ENCODE results near the gene ACOX1. TPM values are rescaled to one million over a fixed set of nuclear protein-coding genes. Genes with fewer than 3 reads are reported as not detected.
A peak's percentile ranks its signal among the peaks of the same experiment; 100 is the strongest.

ACOX1 gene
- total RNA-seq, 4 donors from 2014 or later: 45.3 to 57.4 (median 48.9) TPM

DNA sequence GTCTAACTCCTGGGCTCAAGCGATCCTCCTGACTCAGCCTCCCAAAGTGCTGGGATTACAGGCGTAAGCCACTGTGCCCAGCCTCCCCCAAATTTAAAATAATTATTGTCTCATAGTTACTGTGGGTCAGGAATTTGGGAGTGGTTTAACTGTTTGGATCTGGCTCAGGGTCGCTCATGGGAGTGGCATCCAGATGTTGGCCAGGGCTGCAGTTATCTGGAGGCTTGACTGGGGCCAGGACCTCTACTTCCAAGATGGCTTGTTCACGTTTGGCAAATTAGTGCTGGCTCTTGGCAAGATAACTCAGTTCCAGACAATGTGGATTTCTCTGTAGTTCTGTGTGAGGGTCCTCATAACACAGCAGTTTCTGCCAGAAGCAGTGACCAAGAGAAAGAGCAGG lies 8.1 kb upstream of the ACOX1 start:
- Histone ChIP-seq H3K4me3 (no peak overlapping the region), H3K27me3 (no peaks in the 10 kb centered on the region), H3K27ac (replicated peaks in 1 of 4) (no peak overlapping the region), H3K4me1 (peaks cover 0 to 9% (median 4%) of the 10 kb centered on the region in 4 donors), H3K9me3 (no peaks in the 10 kb centered on the region), H3K36me3 (peaks cover 7 to 9% (median 8%) of the 10 kb centered on the region in 4 donors)
- TF ChIP-seq, protein P1, sequence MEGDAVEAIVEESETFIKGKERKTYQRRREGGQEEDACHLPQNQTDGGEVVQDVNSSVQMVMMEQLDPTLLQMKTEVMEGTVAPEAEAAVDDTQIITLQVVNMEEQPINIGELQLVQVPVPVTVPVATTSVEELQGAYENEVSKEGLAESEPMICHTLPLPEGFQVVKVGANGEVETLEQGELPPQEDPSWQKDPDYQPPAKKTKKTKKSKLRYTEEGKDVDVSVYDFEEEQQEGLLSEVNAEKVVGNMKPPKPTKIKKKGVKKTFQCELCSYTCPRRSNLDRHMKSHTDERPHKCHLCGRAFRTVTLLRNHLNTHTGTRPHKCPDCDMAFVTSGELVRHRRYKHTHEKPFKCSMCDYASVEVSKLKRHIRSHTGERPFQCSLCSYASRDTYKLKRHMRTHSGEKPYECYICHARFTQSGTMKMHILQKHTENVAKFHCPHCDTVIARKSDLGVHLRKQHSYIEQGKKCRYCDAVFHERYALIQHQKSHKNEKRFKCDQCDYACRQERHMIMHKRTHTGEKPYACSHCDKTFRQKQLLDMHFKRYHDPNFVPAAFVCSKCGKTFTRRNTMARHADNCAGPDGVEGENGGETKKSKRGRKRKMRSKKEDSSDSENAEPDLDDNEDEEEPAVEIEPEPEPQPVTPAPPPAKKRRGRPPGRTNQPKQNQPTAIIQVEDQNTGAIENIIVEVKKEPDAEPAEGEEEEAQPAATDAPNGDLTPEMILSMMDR (IDR thresholded peaks at IDR 0.05): no peak
- no peak for TF ChIP-seq POLR2AphosphoS5 (IDR thresholded peaks at IDR 0.05)
- WGBS: 80% methylated on average over 4 of the region's 4 CpGs
- intact Hi-C loops (cut with DNase I): no loop called here
- DNase-seq (ENCODE audit: extremely low spot score): no peak

- 89% methylated on average over 4 of the region's 4 CpGs for WGBS
- intact Hi-C loops (cut with DNase I): no loop called here
- no peaks in the 10 kb centered on the region for H3K36me3 ChIP-seq
- no peak for DNase-seq (ENCODE audit: extremely low spot score)
- peaks cover 0 to 9% (median 4%) of the 10 kb centered on the region in 4 donors for H3K4me1 ChIP-seq
- TF ChIP-seq POLR2A (IDR thresholded peaks at IDR 0.05; ENCODE audit: low read depth) (no peak), POLR2AphosphoS5 (IDR thresholded peaks at IDR 0.05) (no peak), EP300 (IDR thresholded peaks at IDR 0.05) (no peak)
- TF ChIP-seq, protein P1 (IDR thresholded peaks at IDR 0.05): no peak
- H3K27ac ChIP-seq (replicated peaks in 1 of 4): no peak overlapping the region
- H3K4me3 ChIP-seq: no peak overlapping the region
- H3K27me3 ChIP-seq: no peaks in the 10 kb centered on the region
- no peaks in the 10 kb centered on the region for H3K9me3 ChIP-seq
Measured at GRCh38 chr17:75985986-75986385, 7.0 kb upstream of the ACOX1 start.

DNA sequence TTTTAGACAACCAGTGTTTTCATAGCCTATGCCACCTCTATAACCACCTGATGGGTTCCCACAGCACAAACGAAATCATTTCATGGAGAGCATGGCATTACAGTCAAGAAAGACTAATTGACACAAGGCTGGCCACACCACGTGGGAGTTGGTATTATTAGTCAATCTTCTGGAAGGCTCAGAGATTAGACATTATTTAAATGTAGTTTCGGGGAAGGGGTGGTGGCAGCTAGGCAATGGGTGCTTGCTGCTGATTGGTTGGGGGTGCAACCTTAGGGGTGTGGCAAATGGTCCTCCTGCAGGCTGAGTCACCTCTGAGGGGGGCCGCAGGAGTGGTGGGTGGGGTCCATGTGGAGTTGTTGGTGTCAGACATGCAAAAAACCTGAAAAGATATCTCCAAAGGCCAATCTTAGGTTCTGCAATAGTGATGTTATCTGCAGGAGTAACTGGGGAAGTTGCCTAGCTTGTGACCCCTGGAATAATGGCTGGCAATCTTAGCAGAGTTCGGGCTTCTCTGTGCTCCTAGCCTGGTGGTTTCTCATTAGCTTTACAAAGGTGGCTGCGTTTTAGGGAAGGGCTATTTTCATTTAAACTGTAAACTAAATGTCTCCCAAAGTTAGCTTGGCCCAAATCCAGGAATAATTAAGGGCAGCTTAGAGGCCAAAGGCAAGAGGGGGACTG lies 4.7 kb upstream of the ACOX1 start:
- DNase-seq (ENCODE audit: extremely low spot score): no peak
- H3K27ac ChIP-seq (replicated peaks in 1 of 4): peak overlapping the region in 1 of 4 donors; percentile 42
- intact Hi-C loops (cut with DNase I): loop anchor here (5.0 kb wide), 1 partner anchor 41 kb away; the partner anchor contains the start of gene FBF1

GRCh38 chr17:75981019-75981615 lies 2.2 kb upstream of the ACOX1 start:
- 88% methylated on average over 7 of the region's 7 CpGs for WGBS
- DNase-seq (ENCODE audit: extremely low spot score): no peak
- no peak overlapping the region for H3K27ac ChIP-seq (replicated peaks in 1 of 4)

More for the DNA sequence above, 4.7 kb upstream of the ACOX1 start:
- Histone ChIP-seq H3K4me1 (peaks cover 8 to 21% (median 13%) of the 10 kb centered on the region in 4 donors), H3K36me3 (no peaks in the 10 kb centered on the region), H3K4me3 (no peak overlapping the region), H3K9me3 (no peaks in the 10 kb centered on the region), H3K27me3 (no peaks in the 10 kb centered on the region)
- WGBS: 66% methylated on average over 6 of the region's 6 CpGs
- TF ChIP-seq, protein P1 (IDR thresholded peaks at IDR 0.05): no peak
- no peak for TF ChIP-seq EP300 (IDR thresholded peaks at IDR 0.05)
- TF ChIP-seq POLR2A (IDR thresholded peaks at IDR 0.05; ENCODE audit: low read depth): no peak
- TF ChIP-seq POLR2AphosphoS5 (IDR thresholded peaks at IDR 0.05): no peak

More at GRCh38 chr17:75981019-75981615, 2.2 kb upstream of the ACOX1 start:
- Histone ChIP-seq H3K4me1 (peaks cover 29 to 46% (median 35%) of the 10 kb centered on the region in 4 donors), H3K9me3 (no peaks in the 10 kb centered on the region), H3K36me3 (no peaks in the 10 kb centered on the region), H3K27me3 (no peaks in the 10 kb centered on the region), H3K4me3 (no peak overlapping the region)
- intact Hi-C loops (cut with DNase I): loop anchor here (5.0 kb wide), 1 partner anchor 39 kb away; the partner anchor contains the start of gene FBF1
- TF ChIP-seq POLR2AphosphoS5 (IDR thresholded peaks at IDR 0.05) (no peak), EP300 (IDR thresholded peaks at IDR 0.05) (no peak), POLR2A (IDR thresholded peaks at IDR 0.05; ENCODE audit: low read depth) (no peak)
- TF ChIP-seq, protein P1 (IDR thresholded peaks at IDR 0.05): no peak

Measured in esophagus muscularis mucosa (tissue), 4 donors.